Measurements from ENCODE around the gene ELL.

ELL gene

DNA sequence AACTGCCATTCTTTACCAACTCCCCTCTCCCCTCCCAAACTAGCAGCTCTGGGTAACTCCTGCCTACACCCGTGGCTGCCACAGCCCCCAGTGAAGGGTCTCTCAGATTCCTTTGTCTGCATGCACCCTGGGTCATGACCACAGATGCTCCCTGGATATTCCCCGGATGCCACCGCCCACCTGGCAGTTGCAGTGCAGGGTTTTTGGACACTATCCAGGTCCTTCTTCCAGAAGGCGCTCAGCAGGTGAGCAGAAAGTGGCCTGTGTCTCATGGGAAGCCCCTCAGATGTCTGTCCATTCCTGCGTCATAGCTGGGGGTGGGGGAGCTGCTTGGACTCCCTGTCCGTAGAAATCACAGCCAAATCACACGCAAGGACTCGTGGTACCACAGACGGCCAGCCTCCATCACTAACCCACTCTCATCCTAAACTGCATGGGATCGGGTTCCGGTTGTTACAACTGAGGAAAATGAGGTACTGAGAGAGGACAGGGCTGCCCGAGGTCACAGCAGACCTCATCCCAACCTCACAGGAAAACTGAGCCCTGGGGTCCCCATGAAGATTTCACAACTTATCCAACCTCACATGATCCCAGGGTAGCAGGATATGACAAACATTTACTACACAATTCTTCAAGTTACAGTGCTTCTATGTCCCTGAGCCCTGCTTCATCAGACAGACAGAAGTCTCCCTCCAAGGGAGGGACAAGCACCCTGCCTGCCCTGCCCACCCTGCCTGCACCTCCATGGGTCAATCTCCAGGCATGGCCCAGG lies 38.6 kb downstream of the ELL start:
- H3K27ac ChIP-seq = no peak overlapping the region
- TF ChIP-seq, protein P1, sequence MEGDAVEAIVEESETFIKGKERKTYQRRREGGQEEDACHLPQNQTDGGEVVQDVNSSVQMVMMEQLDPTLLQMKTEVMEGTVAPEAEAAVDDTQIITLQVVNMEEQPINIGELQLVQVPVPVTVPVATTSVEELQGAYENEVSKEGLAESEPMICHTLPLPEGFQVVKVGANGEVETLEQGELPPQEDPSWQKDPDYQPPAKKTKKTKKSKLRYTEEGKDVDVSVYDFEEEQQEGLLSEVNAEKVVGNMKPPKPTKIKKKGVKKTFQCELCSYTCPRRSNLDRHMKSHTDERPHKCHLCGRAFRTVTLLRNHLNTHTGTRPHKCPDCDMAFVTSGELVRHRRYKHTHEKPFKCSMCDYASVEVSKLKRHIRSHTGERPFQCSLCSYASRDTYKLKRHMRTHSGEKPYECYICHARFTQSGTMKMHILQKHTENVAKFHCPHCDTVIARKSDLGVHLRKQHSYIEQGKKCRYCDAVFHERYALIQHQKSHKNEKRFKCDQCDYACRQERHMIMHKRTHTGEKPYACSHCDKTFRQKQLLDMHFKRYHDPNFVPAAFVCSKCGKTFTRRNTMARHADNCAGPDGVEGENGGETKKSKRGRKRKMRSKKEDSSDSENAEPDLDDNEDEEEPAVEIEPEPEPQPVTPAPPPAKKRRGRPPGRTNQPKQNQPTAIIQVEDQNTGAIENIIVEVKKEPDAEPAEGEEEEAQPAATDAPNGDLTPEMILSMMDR (IDR thresholded peaks at IDR 0.05) = no peak

DNA sequence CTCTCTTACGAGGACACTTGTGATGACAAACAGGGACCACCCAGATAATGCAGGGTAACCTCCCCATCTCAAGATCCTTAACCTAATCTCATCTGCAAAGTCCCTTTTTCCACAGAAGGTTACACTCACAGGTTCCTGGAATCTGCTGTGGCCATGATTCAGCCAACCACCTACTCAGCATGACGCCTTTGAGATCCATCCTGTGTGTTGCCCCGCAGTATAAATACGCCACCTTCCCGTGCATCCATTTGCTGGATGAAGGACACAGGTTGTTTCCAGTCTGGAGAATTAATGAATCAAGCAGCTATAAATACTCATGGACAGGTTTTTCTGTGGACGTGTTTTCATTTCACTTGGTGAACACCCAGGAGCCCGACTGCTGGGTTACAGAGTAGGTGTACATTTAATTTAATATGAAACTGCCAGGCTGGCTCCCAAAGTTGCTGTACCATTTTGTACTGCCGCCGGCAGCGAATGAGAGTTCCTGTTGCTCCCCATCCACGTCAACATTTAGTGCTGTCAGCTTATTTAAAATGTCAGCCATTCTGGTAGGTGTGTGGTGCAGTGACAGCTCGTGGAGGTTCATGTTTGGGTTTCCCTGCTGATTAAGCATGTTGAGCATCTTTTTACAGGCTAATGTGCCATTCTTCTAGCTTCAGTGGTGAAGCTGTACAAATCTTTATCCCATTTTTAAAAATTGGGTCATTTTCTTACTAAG lies 40.2 kb downstream of the ELL start:
- no peak for TF ChIP-seq ZFX (IDR thresholded peaks at IDR 0.05; ENCODE audit: borderline replicate concordance)
- TF ChIP-seq, protein P1 (IDR thresholded peaks at IDR 0.05) = no peak
- H3K27ac ChIP-seq = no peak overlapping the region

DNA sequence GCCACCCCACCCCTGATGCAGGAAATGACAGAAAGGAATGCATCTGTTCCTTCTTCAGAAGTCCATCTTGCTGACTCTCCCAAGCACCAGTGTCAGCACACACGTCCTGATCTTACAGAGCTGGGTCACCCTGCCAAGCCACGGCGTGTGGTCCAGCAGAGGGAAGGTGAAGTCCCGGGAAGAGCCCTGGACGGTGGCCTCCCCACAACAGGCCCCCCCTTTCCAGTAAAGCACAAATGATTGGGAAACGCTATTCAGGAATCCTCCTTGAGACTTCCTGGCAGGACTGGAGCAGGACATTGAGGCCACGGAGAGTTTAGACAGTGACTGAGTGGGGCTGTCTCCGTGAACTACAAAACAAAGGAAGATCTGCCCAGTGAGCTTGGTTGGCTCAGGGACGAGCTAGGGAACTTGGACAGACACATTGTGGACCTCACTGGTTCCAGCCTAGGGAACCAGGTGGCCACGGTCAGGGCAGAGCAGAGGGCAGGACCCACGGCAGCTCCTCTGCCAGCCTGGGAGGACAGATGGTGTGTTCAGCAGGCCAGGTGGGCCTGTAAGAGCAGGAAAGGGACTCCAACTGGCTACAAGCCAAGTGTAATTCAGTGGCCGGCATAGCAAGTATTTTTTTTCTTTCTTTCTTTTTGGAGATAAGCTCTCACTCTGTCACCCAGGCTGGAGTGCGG lies 41.7 kb downstream of the ELL start:
- H3K27ac ChIP-seq = no peak overlapping the region

DNA sequence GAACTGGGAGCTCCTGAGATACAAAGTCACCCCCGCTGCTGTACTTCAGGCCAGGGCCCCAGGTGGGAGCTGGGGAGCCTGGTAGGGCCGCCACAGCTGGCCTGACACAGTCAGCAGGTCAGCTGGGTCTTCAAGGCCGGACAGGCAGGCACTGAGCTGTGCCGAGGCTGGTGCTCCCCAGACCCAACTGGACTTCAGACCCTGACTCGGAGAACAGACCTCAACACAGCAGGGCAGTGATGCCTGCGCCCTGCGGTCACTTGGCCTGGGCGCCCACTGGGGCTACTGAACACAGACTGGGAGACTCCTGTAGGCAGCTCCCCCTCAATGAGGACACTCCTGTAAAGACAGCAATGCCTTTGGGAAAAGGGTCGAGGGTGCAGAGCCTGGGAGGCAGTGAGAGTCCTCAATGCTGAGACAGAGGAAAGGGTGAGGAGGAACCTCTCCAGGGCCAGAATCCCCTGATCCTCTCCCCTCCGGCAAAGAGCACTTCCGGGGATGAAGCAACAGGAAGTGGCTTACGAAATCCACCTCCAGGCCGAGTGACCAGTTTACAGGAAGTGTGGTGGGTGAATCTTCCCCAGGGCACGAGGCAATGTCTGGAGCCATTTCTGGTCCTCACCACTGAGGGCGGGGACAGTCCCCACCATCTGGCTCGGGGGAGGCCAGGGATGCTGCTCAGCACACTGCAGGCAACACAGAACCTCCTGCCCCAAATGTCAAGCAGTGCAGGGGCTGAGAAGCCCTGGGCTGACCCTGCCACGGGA lies 43.1 kb downstream of the ELL start:
- H3K27ac ChIP-seq = no peak overlapping the region
- TF ChIP-seq ZFX (IDR thresholded peaks at IDR 0.05; ENCODE audit: borderline replicate concordance) = no peak
- TF ChIP-seq, protein P1 (IDR thresholded peaks at IDR 0.05) = no peak

More for the DNA sequence above, 41.7 kb downstream of the ELL start:
- TF ChIP-seq, protein P1 (IDR thresholded peaks at IDR 0.05) = no peak
- no peak for TF ChIP-seq ZFX (IDR thresholded peaks at IDR 0.05; ENCODE audit: borderline replicate concordance)

DNA sequence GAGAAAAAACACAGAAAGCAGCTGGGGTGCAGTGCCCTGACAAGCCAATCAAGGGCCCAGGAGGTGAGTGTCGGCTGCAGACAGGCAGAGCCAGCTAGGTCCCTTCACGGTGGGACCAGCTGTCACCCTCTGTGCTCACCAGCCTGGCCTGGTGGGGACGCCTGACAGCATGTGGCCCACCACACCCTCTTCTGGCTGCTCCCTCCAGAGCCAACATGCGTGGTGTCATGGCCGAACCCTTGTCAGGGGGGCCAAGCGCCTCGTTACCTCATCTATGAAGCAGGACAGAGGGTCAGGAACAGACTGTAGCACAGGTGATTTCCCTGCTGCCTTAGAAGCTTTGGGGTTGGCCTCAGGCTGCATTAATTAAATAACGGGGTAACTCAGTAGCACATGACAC lies 43.9 kb downstream of the ELL start:
- TF ChIP-seq, protein P1 (IDR thresholded peaks at IDR 0.05) = no peak
- TF ChIP-seq ZFX (IDR thresholded peaks at IDR 0.05; ENCODE audit: borderline replicate concordance) = no peak
- H3K27ac ChIP-seq = no peak overlapping the region

DNA sequence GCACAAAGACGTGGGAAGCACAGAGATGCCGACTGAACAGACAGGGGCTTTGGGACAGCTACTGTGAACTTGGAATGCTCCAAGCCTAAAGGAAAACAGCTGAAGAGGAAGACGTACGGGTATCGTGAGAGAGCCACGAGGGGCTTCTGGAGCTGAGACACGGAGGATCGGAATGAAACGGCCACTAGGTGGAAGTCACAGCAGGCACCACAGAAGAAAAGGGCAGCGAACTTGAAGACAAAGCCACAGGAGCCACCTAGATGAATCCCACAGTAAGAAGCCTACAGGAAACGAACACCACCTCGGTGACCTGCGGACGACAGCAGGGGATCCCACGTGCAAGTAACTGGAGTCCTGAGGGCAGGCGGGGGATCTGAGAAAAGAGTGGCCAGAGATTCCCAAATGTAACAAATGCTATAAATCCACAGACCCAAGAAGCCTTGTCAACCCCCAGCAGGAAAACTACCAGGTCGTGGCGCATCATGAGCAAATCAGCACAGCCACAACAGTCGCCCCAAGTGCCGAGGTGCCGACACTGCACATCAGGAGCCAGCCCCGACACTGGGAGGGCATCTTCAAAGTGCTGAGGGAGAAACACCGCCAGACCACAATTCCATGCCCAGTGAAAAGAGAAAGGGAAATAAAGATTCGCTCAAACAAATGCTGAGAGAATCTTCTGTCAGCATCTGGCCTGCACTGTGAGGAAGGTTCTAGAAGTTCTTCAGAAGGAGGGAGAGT lies 44.7 kb downstream of the ELL start:
- TF ChIP-seq ZFX (IDR thresholded peaks at IDR 0.05; ENCODE audit: borderline replicate concordance) = no peak
- TF ChIP-seq, protein P1 (IDR thresholded peaks at IDR 0.05) = 0 out of 2 replicates have a peak, but pooled peaks have one; percentile 4
- H3K27ac ChIP-seq = no peak overlapping the region
